CD8-positive, alpha-beta memory T cell (primary cell): Measurements from ENCODE around the gene HSD17B14. TPM values are rescaled to one million over a fixed set of nuclear protein-coding genes. Genes with fewer than 3 reads are reported as not detected.
"Not testable (repeated sequence)": the region's sequence is repeated elsewhere in the genome, so short reads cannot be mapped to it uniquely, and the experiment has no call there.

ENCODE experiments used
- CTCF ChIA-PET: fragments of 350-600 bp; sonication (Branson Sonifier 250); formaldehyde crosslinking; loops from one replicate; lab custom pipeline; 2021; ENCODE audit warnings: antibody characterized with exemption; lab: Charles Lee
- POLR2A ChIA-PET: fragments of 350-600 bp; sonication (Branson Sonifier 250); formaldehyde crosslinking; loops from one replicate; lab custom pipeline; 2021; ENCODE audit warnings: antibody characterized with exemption; lab: Charles Lee
- DNase-seq, 5 donors: peaks; one replicate each; pipeline versions ENCODE4 v3.0.0 to v3.0.0-alpha.2; 2020 to 2022; ENCODE audit warnings: mixed read lengths in 1 of 5
- H3K27ac ChIP-seq: one replicate; pipeline ENCODE4 v1.7.0; 2013; ENCODE audit warnings: low read depth, mild to moderate bottlenecking, low read length, moderate library complexity
- H3K27me3 ChIP-seq: 2 replicates; pipeline ENCODE4 v1.7.0; 2013; ENCODE audit warnings: low read length, mild to moderate bottlenecking; ENCODE audit not compliant: insufficient read depth, poor library complexity, severe bottlenecking
- H3K36me3 ChIP-seq: 2 replicates; pipeline ENCODE4 v1.7.0; 2013; ENCODE audit warnings: mild to moderate bottlenecking, low read length, moderate library complexity; ENCODE audit not compliant: insufficient read depth
- H3K4me1 ChIP-seq: 2 replicates; pipeline ENCODE4 v1.7.0; 2013; ENCODE audit warnings: mild to moderate bottlenecking, low read length, moderate library complexity; ENCODE audit not compliant: insufficient read depth
- H3K4me3 ChIP-seq: 2 replicates; pipeline ENCODE4 v1.7.0; 2013; ENCODE audit warnings: mild to moderate bottlenecking, low read length
- H3K9me3 ChIP-seq: 2 replicates; pipeline ENCODE4 v1.7.0; 2013; ENCODE audit warnings: mild to moderate bottlenecking, low read length
- H3K27ac Mint-ChIP-seq, 8 donors: one replicate each; pipeline ENCODE4 v1.8.0; 2020 to 2021; ENCODE audit warnings: mixed read lengths in 8 of 8, mild to moderate bottlenecking in 6 of 8, inconsistent platforms in 3 of 8, moderate library complexity in 3 of 8
- H3K27me3 Mint-ChIP-seq, 2 donors: one replicate each; pipeline ENCODE4 v1.8.0; 2020 to 2021; ENCODE audit warnings: mixed read lengths in 2 of 2, mild to moderate bottlenecking in 1 of 2, moderate library complexity in 1 of 2
- H3K36me3 Mint-ChIP-seq, 3 donors: one replicate each; pipeline ENCODE4 v1.8.0; 2020 to 2021; ENCODE audit warnings: mixed read lengths in 3 of 3, inconsistent platforms in 1 of 3, mild to moderate bottlenecking in 1 of 3
- H3K4me1 Mint-ChIP-seq, 3 donors: one replicate each; pipeline ENCODE4 v1.8.0; 2020 to 2021; ENCODE audit warnings: mixed read lengths in 3 of 3, inconsistent platforms in 1 of 3, mild to moderate bottlenecking in 1 of 3
- H3K4me3 Mint-ChIP-seq, 7 donors: one replicate each; pipeline ENCODE4 v1.8.0; 2020 to 2021; ENCODE audit warnings: mixed read lengths in 7 of 7, mild to moderate bottlenecking in 6 of 7, moderate library complexity in 4 of 7, inconsistent platforms in 2 of 7
- H3K9me3 Mint-ChIP-seq, 5 donors: one replicate each; pipeline ENCODE4 v1.8.0; 2020 to 2022; ENCODE audit warnings: mixed read lengths in 5 of 5, mild to moderate bottlenecking in 3 of 5, moderate library complexity in 2 of 5, inconsistent platforms in 1 of 5
- polyA plus RNA-seq: library from polyadenylated mRNA; unstranded; fragments of 300-500 nt; fragmentation: Illumina TruSeq; gene quantifications from one replicate; pipeline ENCODE4 v1.2.3, GENCODE V29; 2021
- total RNA-seq, 2 experiments: library from RNA; stranded (reverse); gene quantifications; one replicate each; pipeline ENCODE4 v1.2.3, GENCODE V29; 2021

HSD17B14 gene
- total and polyA plus RNA-seq, 3 experiments from 2014 or later = 0.18 to 1.1 (median 0.37) TPM

GRCh38 chr19:48877855-48878195 is 41.5 kb upstream of the HSD17B14 start:
- Histone ChIP-seq H3K27ac (peak overlapping the region; percentile 61), H3K4me3 (no peak overlapping the region), H3K36me3 (peaks cover 7% of the 10 kb centered on the region), H3K9me3 (no peaks in the 10 kb centered on the region), H3K4me1 (peaks cover 32% of the 10 kb centered on the region), H3K27me3 (no peaks in the 10 kb centered on the region)
- CTCF ChIA-PET = interaction anchor here (1.8 kb wide), 1 partner anchor 116 kb away, joined by 3 read pairs; the partner anchor contains the start of genes GYS1 and RUVBL2
- H3K9me3 Mint-ChIP-seq = no peaks in the 10 kb centered on the region
- POLR2A ChIA-PET = interaction anchor here (1.9 kb wide), 1 partner anchor 98 kb away, joined by 5 read pairs; no protein-coding TSS in a partner anchor
- H3K27me3 Mint-ChIP-seq = peaks cover 0 to 5% of the 10 kb centered on the region in 2 donors
- peaks cover 13 to 55% (median 20%) of the 10 kb centered on the region in 3 donors for H3K36me3 Mint-ChIP-seq
- peak overlapping the region in 5 of 8 donors; percentile 12 to 99 (median 61) for H3K27ac Mint-ChIP-seq
- DNase-seq = peak in 2 of 5 donors; percentile 29 to 31
- peak overlapping the region in 4 of 7 donors; percentile 11 to 81 (median 38) for H3K4me3 Mint-ChIP-seq
- H3K4me1 Mint-ChIP-seq = peaks cover 39 to 49% (median 41%) of the 10 kb centered on the region in 3 donors

- H3K36me3 ChIP-seq, H3K9me3 Mint-ChIP-seq, H3K9me3 ChIP-seq, H3K4me3 ChIP-seq, H3K27me3 ChIP-seq: not testable (repeated sequence)
- Mint-ChIP-seq H3K27me3 (peaks cover 0 to 13% of the 10 kb centered on the region in 2 donors), H3K36me3 (peaks cover 13 to 62% (median 20%) of the 10 kb centered on the region in 3 donors), H3K4me3 (peak overlapping the region in 6 of 7 donors; percentile 46 to 97 (median 60)), H3K27ac (peak overlapping the region; percentile 75 to 100 (median 100)), H3K4me1 (peaks cover 43 to 57% (median 47%) of the 10 kb centered on the region in 3 donors)
- Histone ChIP-seq H3K4me1 (peaks cover 32% of the 10 kb centered on the region), H3K27ac (peak overlapping the region; percentile 100)
- ChIA-PET POLR2A (interaction anchor here (1.3 to 2.0 kb wide), 2 partner anchors 24 to 117 kb away, joined by 11 to 12 read pairs; partner anchors contain the start of genes GYS1, NUCB1 and RUVBL2), CTCF (interaction anchor here (1.7 to 1.8 kb wide), 2 partner anchors 32 to 117 kb away, joined by 3 to 4 read pairs; partner anchors contain the start of genes GYS1 and RUVBL2)
- peak in 4 of 5 donors; percentile 37 to 74 (median 42) for DNase-seq
These were observed 40.0 kb upstream of the HSD17B14 start for GRCh38 chr19:48876043-48876981.

GRCh38 chr19:48874303-48875135 is 38.2 kb upstream of the HSD17B14 start:
- CTCF ChIA-PET = interaction anchor here (0.6 to 2.2 kb wide), 7 partner anchors 30 to 119 kb away, joined by 3 to 6 read pairs (median 3); partner anchors contain the start of genes GYS1, HSD17B14 and RUVBL2
- Histone ChIP-seq H3K27ac (peak overlapping the region; percentile 100), H3K4me1 (peaks cover 32% of the 10 kb centered on the region), H3K36me3 (peaks cover 7% of the 10 kb centered on the region), H3K27me3 (no peaks in the 10 kb centered on the region), H3K4me3 (peak overlapping the region; percentile 27), H3K9me3 (no peaks in the 10 kb centered on the region)
- H3K4me1 Mint-ChIP-seq = peaks cover 43 to 57% (median 47%) of the 10 kb centered on the region in 3 donors
- POLR2A ChIA-PET = interaction anchor here (1.0 to 2.0 kb wide), 5 partner anchors 26 to 119 kb away, joined by 3 to 12 read pairs (median 7); partner anchors contain the start of genes GYS1, NUCB1 and RUVBL2
- H3K27ac Mint-ChIP-seq = peak overlapping the region; percentile 99 to 100 (median 100)
- peak in 3 of 5 donors; percentile 34 to 61 (median 35) for DNase-seq
- H3K4me3 Mint-ChIP-seq = peak overlapping the region; percentile 91 to 100 (median 98)
- peaks cover 0 to 14% of the 10 kb centered on the region in 2 donors for H3K27me3 Mint-ChIP-seq
- peaks cover 13 to 62% (median 20%) of the 10 kb centered on the region in 3 donors for H3K36me3 Mint-ChIP-seq
- peaks cover 0 to 5% (median 0%) of the 10 kb centered on the region in 5 donors for H3K9me3 Mint-ChIP-seq

- Mint-ChIP-seq H3K9me3 (peaks cover 0 to 5% (median 0%) of the 10 kb centered on the region in 5 donors), H3K4me1 (peaks cover 41 to 55% (median 46%) of the 10 kb centered on the region in 3 donors), H3K27ac (peak overlapping the region; percentile 99 to 100 (median 100)), H3K4me3 (peak overlapping the region; percentile 97 to 100 (median 99)), H3K27me3 (peaks cover 0 to 14% of the 10 kb centered on the region in 2 donors), H3K36me3 (peaks cover 13 to 60% (median 20%) of the 10 kb centered on the region in 3 donors)
- ChIA-PET POLR2A (interaction anchor here (1.4 to 2.2 kb wide), 3 partner anchors 27 to 90 kb away, joined by 4 to 17 read pairs (median 7); partner anchors contain the start of gene NUCB1), CTCF (interaction anchor here (0.6 to 2.2 kb wide), 8 partner anchors 13 to 120 kb away, joined by 3 to 6 read pairs (median 3); partner anchors contain the start of genes GYS1, HSD17B14 and RUVBL2)
- peak in 1 of 5 donors; percentile 37 for DNase-seq
- H3K36me3 ChIP-seq = peaks cover 7% of the 10 kb centered on the region
- H3K9me3 ChIP-seq = no peaks in the 10 kb centered on the region
- no peaks in the 10 kb centered on the region for H3K27me3 ChIP-seq
- peak overlapping the region; percentile 100 for H3K27ac ChIP-seq
- peak overlapping the region; percentile 95 for H3K4me3 ChIP-seq
- H3K4me1 ChIP-seq = peaks cover 32% of the 10 kb centered on the region
These were observed 37.4 kb upstream of the HSD17B14 start for GRCh38 chr19:48873476-48874302.

GRCh38 chr19:48872884-48873475 is 36.7 kb upstream of the HSD17B14 start:
- peak overlapping the region; percentile 97 to 100 (median 99) for H3K4me3 Mint-ChIP-seq
- H3K4me1 Mint-ChIP-seq = peaks cover 39 to 52% (median 43%) of the 10 kb centered on the region in 3 donors
- Histone ChIP-seq H3K4me1 (peaks cover 32% of the 10 kb centered on the region), H3K4me3 (peak overlapping the region; percentile 95), H3K9me3 (no peaks in the 10 kb centered on the region), H3K36me3 (peaks cover 7% of the 10 kb centered on the region), H3K27me3 (no peaks in the 10 kb centered on the region), H3K27ac (peak overlapping the region; percentile 100)
- peak; percentile 66 to 91 (median 85) for DNase-seq
- H3K27ac Mint-ChIP-seq = peak overlapping the region; percentile 99 to 100 (median 100)
- peaks cover 3 to 14% of the 10 kb centered on the region in 2 donors for H3K27me3 Mint-ChIP-seq
- ChIA-PET POLR2A (interaction anchor here (1.3 to 2.2 kb wide), 4 partner anchors 7 to 92 kb away, joined by 4 to 17 read pairs (median 6); partner anchors contain the start of genes FTL and NUCB1), CTCF (interaction anchor here (0.9 to 2.2 kb wide), 9 partner anchors 13 to 120 kb away, joined by 3 to 6 read pairs (median 3); partner anchors contain the start of genes GYS1, HSD17B14 and RUVBL2)
- H3K9me3 Mint-ChIP-seq = peaks cover 0 to 5% (median 0%) of the 10 kb centered on the region in 5 donors
- H3K36me3 Mint-ChIP-seq = peaks cover 13 to 54% (median 17%) of the 10 kb centered on the region in 3 donors
